ENCODE data around the gene MYO9A. TPM values are rescaled to one million over a fixed set of nuclear protein-coding genes. Genes with fewer than 3 reads are reported as not detected.

The MYO9A gene
- total RNA-seq, 6 experiments from 2014 or later: 25.3 to 29.1 (median 27.3) TPM

GRCh38 chr15:71932689-71933088 is 185.3 kb downstream of the MYO9A start:
- Mint-ChIP-seq H3K27me3 (ENCODE audit: insufficient read depth) (no peaks in the 10 kb centered on the region), H3K4me1 (ENCODE audit: low read depth) (no peaks in the 10 kb centered on the region), H3K27ac (no peak overlapping the region), H3K4me3 (no peak overlapping the region), H3K9me3 (peaks cover 14% of the 10 kb centered on the region), H3K36me3 (ENCODE audit: low read depth) (peaks cover 56% of the 10 kb centered on the region)
- DNase-seq: no peak
- no peak for TF ChIP-seq CTCF (IDR thresholded peaks at IDR 0.05)

GRCh38 chr15:71931261-71931660 is 186.7 kb downstream of the MYO9A start:
- Mint-ChIP-seq H3K36me3 (ENCODE audit: low read depth) (peaks cover 56% of the 10 kb centered on the region), H3K9me3 (peaks cover 14% of the 10 kb centered on the region), H3K4me1 (ENCODE audit: low read depth) (no peaks in the 10 kb centered on the region), H3K27ac (no peak overlapping the region), H3K27me3 (ENCODE audit: insufficient read depth) (no peaks in the 10 kb centered on the region), H3K4me3 (no peak overlapping the region)
- no peak for DNase-seq
- TF ChIP-seq CTCF (IDR thresholded peaks at IDR 0.05): no peak

DNA sequence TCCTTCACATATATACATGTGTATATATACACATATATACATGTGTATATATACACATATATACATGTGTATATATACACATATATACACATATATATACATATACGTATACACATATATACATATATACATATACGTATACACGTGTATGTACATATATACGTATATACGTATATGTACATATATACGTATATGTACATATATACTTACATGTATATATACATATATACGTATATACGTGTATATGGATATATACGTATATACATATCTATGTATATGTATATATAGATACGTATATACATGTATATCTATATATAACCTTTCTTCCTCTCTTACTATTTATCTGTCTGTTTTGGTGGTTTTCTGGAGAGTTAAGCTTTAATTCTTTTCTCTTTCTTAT is 192.8 kb downstream of the MYO9A start:
- DNase-seq: no peak
- H3K4me3 Mint-ChIP-seq: no peak overlapping the region
- no peak for TF ChIP-seq CTCF (IDR thresholded peaks at IDR 0.05)
- H3K36me3 Mint-ChIP-seq (ENCODE audit: low read depth): peaks cover 5% of the 10 kb centered on the region
- H3K27me3 Mint-ChIP-seq (ENCODE audit: insufficient read depth): no peaks in the 10 kb centered on the region; the same call in 1 of the 2 replicates
- no peak overlapping the region for H3K27ac Mint-ChIP-seq
- H3K4me1 Mint-ChIP-seq (ENCODE audit: low read depth): no peaks in the 10 kb centered on the region; the same call in 1 of the 2 replicates
- H3K9me3 Mint-ChIP-seq: no peaks in the 10 kb centered on the region

GRCh38 chr15:71921191-71921590 is 196.8 kb downstream of the MYO9A start:
- Mint-ChIP-seq H3K9me3 (no peaks in the 10 kb centered on the region), H3K27ac (no peak overlapping the region), H3K27me3 (ENCODE audit: insufficient read depth) (no peaks in the 10 kb centered on the region; the same call in 1 of the 2 replicates), H3K36me3 (ENCODE audit: low read depth) (peaks cover 4% of the 10 kb centered on the region; the same call in 1 of the 2 replicates), H3K4me3 (no peak overlapping the region), H3K4me1 (ENCODE audit: low read depth) (no peaks in the 10 kb centered on the region; the same call in 1 of the 2 replicates)
- DNase-seq: no peak
- no peak for TF ChIP-seq CTCF (IDR thresholded peaks at IDR 0.05)

DNA sequence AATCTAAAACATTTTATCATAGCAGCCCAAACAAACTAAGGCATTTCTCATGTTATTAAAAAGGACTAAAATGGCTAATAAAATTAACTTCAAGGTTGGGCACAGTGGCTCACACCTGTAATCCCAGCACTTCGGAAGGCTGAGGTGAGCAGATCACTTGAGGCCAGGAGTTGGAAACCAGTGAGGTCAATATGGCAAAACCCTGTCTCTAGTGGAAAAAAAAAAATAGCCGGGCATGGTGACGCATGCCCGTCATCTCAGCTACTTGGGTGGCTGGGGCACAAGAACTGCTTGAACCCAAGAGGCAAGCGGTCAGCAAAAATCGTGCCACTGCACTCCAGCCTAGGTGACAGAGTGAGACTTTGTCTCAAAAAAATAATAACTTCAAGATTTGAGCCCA is 197.4 kb downstream of the MYO9A start:
- Mint-ChIP-seq H3K27me3 (ENCODE audit: insufficient read depth) (no peaks in the 10 kb centered on the region; the same call in 1 of the 2 replicates), H3K9me3 (no peaks in the 10 kb centered on the region), H3K4me1 (ENCODE audit: low read depth) (no peaks in the 10 kb centered on the region; the same call in 1 of the 2 replicates), H3K36me3 (ENCODE audit: low read depth) (peaks cover 5% of the 10 kb centered on the region; the same call in 1 of the 2 replicates), H3K27ac (no peak overlapping the region), H3K4me3 (no peak overlapping the region)
- DNase-seq: no peak
- TF ChIP-seq CTCF (IDR thresholded peaks at IDR 0.05): no peak

GRCh38 chr15:71916834-71917233 is 201.1 kb downstream of the MYO9A start:
- no peaks in the 10 kb centered on the region for H3K9me3 Mint-ChIP-seq
- no peak for TF ChIP-seq CTCF (IDR thresholded peaks at IDR 0.05)
- peaks cover 24% of the 10 kb centered on the region for H3K36me3 Mint-ChIP-seq (ENCODE audit: low read depth)
- H3K4me3 Mint-ChIP-seq: no peak overlapping the region
- H3K27ac Mint-ChIP-seq: no peak overlapping the region
- H3K27me3 Mint-ChIP-seq (ENCODE audit: insufficient read depth): no peaks in the 10 kb centered on the region; the same call in 1 of the 2 replicates
- H3K4me1 Mint-ChIP-seq (ENCODE audit: low read depth): no peaks in the 10 kb centered on the region; the same call in 1 of the 2 replicates
- DNase-seq: no peak

Data from HFFc6 (cell line).